Liver (tissue), 2 donors: Measurements from ENCODE around the gene EDA.

ENCODE experiments used
- CTCF ChIP-seq: fragments of 150-350 bp; IDR thresholded peaks from 2 replicates; pipeline ENCODE4 v1.5.1; 2017; ENCODE audit warnings: improper control_type of control experiment, low read depth, low read length; ENCODE audit not compliant: missing input control
- MAX ChIP-seq: IDR thresholded peaks from 2 replicates; pipeline ENCODE4 v1.6.1; 2016; ENCODE audit warnings: antibody characterized with exemption
- ZBTB33 ChIP-seq: IDR thresholded peaks from 2 replicates; pipeline ENCODE4 v1.6.1; 2016; ENCODE audit warnings: antibody characterized with exemption
- donor health status: healthy.

GRCh38 chrX:69968950-69969349 lies 353.0 kb downstream of the EDA start:
- TF ChIP-seq CTCF (no peak), ZBTB33 (no peak), MAX (no peak)
